Gastroesophageal sphincter (tissue), 3 donors: ENCODE measurements around the gene RASSF6.
"Not testable (repeated sequence)": the region's sequence is repeated elsewhere in the genome, so short reads cannot be mapped to it uniquely, and the experiment has no call there.

Source experiments
- CTCF ChIP-seq, 4 experiments: fragments of 200-600 bp in 2 of 4; fragments of 450-650 bp in 2 of 4; sonication (generic) in 1 of 4; IDR thresholded peaks; one replicate each; pipeline ENCODE4 v1.5.1; 2017 to 2019; ENCODE audit warnings: antibody characterized with exemption in 4 of 4, mild to moderate bottlenecking in 2 of 4, moderate library complexity in 2 of 4
- POLR2A ChIP-seq, 2 donors: fragments of 450-650 bp; IDR thresholded peaks; one replicate each; pipeline ENCODE4 v1.6.1; 2017; ENCODE audit warnings: antibody characterized with exemption in 2 of 2, mild to moderate bottlenecking in 2 of 2, moderate library complexity in 1 of 2

- TF ChIP-seq POLR2A, CTCF (IDR thresholded peaks at IDR 0.05): not testable (repeated sequence)
These were observed 23.1 kb downstream of the RASSF6 start for GRCh38 chr4:73597183-73597582.
